T-helper 22 cell (primary cell): ENCODE measurements around the gene CENPO.
"Not testable (repeated sequence)": the region's sequence is repeated elsewhere in the genome, so short reads cannot be mapped to it uniquely, and the experiment has no call there.

Source experiments
- DNase-seq: peaks from one replicate; pipeline ENCODE4 v3.0.0-alpha.2; 2020; ENCODE audit warnings: low read depth

The CENPO gene

DNA sequence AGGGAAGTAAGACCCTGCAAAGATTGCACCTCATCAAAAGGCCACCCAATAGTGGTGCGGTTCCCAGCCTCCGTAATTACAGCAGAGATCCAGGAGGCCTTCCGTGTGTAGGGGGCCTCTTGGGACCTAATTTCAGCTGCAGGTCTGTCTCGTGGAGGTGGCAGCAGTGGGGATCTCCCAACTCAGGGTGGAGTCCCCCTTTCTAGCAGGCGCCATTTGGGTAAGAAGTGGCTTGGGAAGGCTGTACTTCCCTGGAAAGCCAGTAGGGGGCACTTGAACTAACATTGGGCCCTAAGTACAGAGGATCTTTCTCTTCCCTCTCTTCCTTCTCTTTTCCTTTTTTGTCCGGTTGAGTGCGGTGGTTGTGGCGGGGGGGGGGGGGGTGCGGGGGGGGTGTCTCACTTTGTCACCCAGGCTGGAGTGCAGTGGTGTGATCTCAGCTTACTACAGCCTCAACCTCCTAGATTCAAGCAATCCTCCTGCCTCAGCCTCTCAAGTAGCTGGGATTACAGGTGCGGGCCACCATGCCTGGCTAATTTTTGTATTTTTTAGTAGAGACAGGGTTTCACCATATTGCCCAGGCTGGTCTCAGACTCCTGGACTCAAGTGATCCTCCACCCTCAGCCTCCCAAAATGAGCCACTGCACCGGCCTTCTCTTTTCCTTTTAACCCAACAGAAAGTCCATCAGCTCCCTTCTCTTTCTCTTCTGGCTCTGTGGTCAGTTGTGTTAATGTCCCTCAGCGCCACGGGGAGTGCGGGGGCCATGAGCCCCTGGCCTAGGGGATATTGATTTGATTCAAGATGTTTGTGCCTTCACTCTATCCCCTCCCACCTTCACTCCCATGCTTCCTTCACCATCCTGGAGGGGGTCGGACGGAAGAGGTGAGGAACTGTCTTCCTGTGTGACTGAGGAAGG is 32.0 kb downstream of the CENPO start:
- no peak for DNase-seq

DNA sequence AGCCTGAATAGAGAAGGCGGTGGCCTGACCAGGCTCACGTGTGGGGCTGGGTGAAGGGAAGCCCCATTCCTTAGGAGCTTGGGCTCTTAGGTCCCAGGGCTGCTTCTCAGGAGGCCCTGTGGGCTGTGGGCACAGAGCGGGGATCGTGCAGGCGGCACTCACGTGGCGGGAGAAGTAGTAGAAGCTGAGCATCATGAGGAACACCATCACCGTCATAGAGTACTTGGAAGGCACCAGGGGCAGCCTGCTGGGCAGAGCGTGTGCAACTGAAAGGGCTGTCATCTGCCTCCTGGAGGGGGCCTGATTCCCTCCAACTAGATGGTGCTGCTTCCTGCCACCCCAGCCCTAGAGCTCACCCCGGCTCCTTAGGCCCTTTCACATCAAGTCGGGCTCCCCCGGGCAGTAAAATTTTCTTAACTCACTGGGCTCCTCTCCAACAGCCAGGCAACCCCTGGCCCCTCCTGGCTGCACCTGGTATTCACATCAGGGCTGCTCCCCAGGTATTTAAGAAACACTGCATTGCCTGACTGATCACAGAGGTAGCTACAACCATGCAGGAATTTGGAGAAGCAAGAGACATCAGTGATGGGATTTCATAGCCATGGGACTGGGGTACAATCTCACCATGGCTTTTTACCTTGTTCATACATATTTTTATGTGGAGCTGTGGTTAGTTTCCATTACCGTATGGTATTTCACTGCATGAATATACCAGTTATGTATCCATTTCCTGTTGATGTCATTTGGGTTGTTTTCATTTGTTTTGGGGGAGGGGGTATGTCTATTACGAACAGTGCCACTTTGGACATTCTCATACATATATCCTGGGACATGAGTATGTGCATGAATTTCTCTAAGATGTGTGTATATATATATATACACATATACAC is 32.9 kb downstream of the CENPO start:
- no peak for DNase-seq

DNA sequence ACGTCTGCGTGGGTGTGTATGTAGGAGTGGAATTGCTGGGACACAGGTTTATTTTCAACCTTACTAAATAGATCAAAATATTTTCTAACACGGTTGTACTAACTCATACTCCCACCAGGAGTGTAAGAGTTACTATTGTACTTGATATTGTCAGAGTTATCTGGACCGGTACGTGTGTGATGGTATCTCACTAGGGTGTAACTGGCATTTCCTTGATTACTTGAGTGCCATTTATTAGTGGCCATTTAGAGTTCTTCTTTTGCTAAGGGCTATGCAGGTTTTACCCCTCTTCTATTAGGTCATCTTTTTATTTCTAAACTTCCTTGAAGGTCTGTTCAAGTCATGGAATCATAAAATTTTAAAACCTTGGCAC is 33.5 kb downstream of the CENPO start:
- no peak for DNase-seq

DNA sequence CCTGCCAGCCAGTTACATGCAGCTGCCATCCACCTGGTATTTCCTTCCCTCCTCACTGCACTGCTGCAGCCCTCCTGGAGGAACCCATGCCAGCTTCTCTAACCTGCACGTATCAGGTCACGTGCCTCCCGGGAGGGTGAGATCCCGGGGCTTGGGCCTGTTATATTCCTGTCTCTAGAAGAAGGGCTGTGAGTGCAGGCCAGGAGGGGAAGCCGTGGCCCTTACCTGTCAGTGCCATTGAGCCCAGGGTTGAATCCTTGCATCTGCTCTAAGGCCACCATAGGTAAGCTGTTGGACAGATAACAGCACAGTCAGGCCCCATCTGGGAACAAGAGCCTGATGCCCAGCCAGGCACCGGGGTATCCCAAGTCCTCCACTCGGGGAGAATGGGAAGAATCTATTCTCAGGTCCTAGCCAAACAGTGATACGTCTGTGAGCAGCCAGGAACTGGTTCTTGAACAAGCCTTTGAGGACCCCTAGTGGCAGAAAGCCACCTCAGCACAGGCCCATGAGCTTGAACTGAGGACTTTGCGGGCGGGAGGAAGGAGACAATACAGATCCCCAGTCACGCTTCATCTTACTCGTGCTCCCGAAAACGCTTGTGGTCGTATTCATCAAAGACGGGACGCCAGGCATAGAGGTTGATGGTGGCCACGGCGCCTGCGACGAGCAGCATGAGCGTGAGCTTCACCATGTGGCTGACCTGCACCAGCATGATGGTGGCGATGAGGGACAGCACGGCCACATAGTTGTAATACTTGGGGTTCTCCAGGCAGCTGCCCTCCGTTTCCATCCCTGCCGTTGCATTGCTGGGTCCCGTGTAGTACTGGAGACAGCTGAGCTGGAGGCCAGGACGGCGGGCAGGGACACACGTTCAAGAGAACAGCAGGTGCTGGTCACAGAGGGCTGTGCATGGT is 34.4 kb downstream of the CENPO start:
- DNase-seq, result peak; percentile 42

DNA sequence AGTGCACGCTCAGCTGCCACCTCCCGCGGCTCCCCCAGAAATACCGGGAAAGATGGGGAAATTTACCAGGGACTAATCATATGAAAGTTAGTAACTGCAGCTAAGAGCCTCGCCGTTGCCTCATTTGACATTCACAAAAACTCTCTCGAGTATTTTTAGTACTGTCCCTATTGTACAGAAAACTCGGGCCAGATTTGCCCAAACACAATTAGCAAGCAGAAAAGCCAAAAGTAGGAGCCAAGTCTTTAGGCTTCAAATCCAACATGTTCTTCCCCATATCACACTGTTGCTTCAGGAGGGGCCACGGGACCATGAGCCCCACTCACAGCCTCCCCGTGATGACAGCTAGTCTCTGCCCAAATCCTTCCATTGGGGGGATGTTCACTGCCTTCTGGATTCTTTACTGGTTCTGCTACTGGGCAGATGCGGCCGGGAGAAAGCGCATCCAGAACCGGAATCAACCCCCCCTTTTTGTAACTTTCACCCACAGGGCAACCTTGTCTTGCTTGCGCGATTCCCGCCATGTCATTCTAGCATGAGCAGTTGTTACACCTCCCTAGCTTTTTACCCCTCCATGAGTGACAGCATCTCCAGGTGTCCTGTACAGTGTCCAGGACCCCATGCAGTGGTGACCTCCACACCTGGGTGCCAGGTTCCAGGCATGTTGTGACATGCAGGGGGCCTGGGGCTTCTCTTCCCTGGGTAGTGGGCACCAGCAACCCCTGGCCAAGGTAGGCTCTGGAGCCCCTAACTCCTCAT is 35.2 kb downstream of the CENPO start:
- DNase-seq, result no peak

DNA sequence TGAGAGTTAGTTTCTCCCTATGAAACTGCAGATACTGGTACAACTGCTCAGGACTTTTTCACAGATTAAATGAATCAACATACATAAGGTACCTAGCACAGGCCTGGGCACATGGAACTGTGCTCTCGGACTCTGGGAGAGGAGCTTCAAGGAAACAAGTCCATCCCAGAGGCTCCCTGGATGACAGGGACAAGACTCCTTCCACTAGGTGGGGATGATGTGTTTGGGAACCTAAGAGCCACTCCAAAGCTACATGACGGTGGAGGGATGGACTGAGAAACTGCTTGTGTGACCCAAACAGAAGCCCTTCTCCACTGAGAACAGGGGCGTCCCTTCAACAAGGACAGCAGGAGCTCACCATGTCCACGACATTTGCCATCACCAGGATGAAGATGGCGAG is 37.1 kb downstream of the CENPO start:
- DNase-seq, result no peak

DNA sequence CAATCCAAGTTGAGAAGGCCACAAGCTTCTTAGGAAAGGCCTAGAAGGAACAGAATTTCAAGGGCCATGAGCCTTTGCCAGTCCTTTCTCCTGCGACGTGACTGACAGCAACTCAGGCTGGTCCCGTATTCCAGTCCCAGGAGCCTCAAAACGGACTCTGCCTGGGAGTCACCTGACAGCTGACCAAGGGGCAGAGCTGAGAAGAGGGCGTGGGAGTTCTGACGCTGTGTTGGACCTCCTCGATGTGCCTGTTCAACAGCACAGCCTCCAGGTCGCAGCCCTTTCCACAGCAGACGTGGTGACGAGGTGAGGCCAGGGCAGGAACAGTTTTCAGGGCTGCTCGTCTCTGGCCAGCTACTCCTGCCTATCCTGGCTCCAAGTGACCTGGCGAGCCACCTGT is 37.6 kb downstream of the CENPO start:
- DNase-seq, result no peak

DNA sequence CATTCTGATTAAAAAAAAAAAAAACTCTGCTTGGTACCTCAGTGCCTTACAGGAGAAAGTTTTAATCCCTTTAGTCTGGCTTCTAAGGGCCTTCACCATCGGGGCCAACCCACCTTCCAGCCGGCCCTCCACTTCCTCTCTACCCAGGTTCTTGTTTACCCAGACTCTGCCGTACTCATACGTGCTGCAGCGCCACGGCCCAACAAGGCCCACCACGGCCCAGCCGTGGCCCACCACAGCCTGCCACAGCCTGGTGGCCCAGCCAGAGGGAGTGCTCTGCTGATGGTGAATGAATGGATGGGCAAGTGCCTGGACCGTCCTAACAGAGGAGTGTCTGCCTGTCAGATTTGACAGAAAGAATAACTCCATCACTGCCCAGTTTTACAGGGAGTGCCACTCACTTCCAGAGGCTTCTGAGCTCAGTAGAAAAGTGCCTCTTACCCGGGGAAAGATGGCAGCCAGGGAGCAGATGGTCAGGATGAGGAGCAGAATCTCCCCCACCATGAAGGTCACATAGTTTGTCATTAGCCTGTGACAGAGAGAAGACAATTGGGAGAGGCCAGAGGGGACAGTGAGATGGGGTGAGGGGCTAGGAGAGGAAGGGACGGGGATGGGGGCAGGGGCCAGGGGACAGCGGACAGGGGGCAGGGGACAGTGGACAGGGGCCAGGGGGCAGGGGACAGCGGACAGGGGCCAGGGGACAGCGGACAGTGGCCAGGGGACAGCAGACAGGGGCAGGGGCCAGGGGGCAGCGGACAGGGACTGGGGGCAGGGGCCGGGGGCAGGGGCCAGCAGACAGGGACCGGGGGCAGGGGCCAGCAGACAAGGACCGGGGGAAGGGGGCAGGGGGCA is 38.2 kb downstream of the CENPO start:
- no peak for DNase-seq

DNA sequence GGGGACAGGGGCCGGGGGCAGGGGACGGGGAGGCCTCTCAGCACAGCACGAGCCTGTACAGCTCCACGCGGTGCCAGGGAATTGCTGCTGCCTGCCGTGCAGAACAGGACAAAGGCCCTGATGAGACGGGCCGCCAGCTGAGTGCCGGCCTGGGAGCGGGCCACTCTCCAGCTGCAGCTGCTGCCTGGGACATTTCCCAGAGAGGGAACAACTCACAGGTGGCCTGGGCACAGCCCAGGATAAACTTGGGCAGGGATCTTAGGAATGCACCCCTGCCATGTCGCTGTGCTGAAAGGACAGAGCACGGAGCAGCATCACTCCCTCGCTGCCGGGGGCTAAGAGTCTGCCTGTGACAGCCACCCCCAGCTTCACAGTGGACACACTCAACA is 38.8 kb downstream of the CENPO start:
- no peak for DNase-seq

DNA sequence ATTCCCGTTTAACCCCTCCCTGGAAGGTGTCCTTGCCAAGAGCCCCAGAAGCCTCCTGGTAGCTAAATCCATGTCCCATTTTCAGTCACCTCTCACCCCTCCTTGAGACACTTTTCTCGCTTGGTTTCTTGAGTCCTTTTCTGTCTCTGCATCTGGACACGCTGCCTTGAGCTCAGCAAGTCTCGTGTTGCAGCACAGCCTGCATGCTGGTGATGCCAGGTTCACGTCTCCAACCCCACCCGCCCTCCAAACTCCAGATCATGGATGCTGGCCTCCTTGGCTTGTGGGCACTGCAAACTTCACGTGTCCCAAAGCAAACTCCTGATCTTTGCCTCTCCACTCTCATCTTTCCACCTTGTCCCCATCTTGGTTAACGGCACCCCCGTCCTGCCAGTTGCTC is 39.3 kb downstream of the CENPO start:
- no peak for DNase-seq

DNA sequence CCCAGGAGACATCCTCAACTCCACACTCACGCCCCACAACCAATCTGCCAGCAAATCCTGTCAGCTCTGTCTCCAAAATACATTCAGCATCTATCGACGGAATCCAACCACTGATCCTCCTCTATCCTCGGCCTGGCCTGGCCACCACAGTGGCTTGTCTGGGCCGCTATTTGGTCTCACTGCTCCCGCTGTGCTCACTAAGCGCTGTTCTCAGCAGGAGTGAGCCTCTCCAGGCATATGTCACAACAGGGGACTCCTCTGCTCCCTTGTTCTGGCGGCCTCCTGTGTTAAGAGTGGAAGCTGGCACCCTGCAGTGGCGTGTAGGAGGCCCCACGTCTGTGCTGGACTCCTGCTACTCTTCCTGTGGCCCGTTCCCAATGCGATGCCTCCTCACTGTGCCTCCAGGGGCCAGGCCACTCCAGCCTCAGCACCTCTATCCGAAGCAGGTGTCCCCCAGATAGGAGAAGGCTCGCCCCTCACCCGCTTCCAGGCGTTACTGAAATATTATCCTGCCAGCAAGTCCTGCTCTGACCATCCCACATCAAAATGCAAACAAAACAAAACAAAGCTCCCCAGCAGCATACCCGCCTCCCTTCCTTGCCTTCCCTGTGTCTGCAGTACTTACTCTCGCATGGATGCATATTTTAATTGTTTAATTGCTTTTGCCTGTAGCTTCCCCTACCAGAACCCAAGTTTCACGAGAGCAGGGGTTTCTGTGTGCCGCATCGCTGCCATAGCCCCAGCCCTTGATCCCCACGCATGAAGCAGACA is 39.9 kb downstream of the CENPO start:
- no peak for DNase-seq

DNA sequence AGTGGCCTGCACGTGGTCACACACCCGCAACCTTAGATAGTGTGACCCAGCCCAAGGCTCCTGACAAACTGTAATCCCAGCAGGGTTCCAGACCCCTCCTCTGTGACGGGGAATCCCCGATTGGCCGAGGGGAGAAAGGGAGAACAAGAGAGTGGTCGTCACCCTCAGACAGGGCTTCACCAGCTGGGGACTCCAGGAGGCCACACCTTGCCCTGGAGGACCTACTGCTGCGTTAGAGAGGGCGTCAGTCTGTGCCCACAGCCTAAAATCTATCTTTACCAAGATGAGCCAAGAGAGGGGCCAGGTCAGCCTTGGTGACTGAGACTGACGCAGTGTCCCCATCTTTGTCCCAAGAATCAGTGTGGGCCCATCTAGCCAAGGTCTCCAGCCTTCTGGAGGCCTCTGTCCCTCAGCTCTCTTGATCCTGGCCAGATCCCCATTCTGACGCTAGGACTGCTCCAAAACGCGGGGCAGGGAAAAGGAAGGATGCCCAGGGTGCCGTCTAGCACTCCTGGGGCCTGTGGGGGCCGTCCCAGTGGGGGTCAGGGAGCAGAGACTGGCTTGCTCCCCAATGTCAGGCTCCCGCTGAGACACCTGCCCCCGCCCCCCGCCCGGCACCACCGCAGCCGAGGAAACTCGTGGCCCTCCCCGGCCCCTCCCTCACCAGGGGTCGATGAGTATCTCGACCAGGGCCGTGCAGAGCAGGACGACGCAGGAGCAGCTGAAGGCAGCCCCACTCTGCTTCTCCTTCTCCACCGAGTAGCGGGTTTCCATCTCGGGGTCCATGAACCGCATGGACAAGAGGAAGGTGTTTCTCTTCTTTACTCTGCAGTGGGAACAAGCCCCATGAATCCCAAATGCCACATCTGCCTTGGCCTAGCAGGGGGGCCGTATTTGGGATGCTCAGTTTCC is 40.9 kb downstream of the CENPO start:
- DNase-seq, result no peak

DNA sequence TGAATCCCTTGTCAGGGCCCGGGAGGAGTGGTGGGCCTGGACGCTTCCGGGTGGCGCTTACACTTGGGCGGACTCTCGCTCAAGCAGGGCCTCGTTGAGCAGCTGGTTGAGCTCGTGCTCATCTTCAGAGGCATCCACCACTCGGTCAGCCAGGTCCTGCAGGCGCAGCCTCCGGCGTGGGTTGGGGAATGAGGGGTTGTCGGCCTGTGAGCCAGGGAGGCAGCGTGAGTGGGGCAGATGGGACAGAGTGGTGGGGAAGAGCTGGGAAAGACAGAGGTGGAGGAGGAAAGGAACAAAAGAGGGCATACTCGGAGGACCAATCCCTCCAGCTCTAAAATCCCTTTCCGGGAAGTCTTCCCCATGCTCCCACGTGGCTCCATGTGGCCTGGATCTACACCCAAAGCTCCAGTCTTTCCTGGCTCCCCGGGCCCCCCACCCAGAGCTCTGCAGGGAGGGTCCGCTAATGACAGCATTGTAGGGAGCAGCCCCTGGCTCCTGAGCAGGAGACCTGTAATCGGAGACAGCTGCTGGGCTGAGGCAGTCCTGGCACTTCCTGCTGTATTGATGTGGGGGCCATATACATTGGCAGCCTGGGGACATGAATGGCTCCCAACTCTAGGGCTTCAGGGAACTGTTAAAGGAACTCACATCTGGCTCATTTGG is 41.6 kb downstream of the CENPO start:
- DNase-seq, result no peak

DNA sequence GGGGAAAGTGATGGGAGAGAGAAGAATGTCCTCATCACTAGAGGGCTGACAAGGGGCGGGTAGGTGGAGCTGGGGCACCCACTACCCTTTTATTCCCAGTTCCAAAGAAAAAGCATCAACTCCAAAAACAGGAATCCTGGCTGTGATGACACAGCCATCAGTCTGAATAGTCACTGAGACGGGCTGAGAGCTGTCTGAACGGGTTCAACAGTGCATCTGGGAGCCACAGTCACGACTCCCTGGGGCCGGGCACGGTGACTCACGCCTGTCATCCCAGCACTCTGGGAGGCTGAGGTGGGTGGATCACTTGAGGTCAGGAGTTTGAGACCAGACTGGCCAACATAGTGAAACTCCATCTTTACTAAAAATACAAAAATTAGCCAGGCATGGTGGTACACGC is 42.2 kb downstream of the CENPO start:
- not testable (repeated sequence) for DNase-seq

DNA sequence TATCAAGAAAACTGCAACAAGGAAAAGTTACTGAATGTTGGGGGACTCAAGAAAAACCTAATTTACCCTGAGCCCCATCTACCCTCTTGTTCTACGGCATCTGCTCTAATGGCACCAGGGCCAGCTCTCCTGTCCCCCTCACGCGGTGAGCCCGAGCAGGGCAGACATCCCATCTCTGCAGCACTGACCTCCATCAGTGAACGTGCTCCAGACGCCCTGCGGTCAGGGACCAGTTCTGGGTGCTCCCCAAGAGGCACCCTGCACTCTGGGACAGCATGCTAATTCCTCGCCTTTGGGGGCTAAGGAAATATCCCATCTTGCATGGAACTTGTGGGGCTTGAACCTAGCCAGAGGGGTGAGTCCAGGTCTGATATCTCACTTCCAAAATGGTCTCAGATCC is 43.0 kb downstream of the CENPO start:
- DNase-seq, result no peak

DNA sequence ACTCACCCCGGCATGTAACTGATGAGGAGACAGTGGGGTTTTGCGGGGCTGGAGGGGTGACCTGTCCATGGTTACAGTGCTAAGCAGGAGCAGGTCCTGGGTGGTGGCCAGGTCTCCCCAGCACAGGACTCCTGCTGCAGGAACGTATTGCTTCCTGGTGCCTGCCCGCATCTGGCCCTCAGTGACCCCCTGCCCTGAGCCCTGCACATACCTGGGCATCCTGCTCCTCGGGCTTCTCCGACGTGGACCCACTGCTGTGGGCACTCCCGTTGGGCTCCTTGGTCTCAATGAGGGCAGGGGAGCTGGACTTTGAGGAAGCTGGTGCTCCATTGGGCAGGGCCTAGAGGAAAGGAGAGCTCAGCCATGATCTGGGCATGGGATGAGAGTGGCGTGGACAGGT is 43.5 kb downstream of the CENPO start:
- DNase-seq, result no peak

DNA sequence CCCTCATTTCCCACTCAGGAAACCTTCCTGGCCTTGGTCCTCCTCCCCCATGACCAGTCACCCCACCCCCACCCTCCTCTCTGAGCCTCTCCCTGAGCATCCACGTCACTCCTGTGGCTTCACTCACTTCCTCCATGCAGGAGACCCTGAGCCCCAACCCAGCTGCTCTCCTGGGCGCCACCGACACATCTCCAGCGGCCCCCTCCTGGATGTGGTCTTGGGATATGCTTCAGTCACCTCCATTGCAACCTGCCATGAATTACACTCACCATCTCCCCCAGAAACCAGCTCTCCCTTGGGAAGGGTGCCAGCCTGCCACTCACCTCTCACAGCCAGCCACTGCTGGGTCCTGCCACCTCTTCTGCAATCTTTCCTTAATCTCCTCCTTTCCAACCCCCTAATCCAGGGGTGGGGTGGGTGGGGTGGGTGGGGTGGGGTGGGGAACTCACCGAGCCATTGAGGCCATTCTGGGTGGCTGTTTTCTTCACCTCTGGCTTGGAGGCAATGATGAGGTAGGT is 44.8 kb downstream of the CENPO start:
- no peak for DNase-seq

DNA sequence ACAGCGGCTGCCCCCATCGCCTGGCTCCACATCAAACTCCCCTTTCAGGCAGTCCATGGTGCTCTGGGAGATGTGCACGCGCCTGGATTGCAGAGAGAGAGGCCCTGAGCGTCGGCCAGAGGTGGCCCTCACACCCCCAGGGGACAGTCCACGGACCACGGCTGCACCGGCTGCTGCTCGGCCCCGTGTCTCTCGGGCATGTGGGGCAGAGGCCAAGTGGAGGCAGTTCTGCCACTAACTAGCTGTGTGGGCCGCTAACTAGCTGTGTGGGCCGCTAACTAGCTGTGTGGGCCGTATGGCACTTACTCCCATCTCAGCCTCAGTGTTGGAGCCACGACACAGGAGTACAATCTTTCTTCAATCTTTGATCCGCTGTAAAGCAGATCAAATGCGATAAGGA is 45.3 kb downstream of the CENPO start:
- no peak for DNase-seq
